Measurements from ENCODE around the gene GPR137.

DNA sequence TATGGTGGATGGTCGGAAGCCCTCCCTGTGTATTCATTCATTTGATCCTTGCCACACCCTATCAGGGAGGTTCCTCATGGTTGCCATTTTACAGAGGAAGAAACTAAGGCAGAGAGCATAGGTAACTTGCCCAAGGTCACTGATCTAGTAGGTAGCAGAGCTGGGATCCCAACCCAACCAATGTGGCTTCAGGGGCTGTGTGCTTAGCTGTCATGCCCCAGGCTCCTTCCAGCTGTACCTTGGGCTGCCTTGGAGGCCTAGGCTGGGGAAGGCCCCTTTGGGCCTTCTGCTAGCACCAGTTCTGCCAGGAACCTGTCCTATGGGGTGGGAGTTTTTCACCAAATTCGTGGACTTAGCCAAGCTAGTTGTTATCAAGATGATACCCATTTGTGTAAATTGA, 9.8 kb upstream of the GPR137 start:
- TF ChIP-seq, protein P1, sequence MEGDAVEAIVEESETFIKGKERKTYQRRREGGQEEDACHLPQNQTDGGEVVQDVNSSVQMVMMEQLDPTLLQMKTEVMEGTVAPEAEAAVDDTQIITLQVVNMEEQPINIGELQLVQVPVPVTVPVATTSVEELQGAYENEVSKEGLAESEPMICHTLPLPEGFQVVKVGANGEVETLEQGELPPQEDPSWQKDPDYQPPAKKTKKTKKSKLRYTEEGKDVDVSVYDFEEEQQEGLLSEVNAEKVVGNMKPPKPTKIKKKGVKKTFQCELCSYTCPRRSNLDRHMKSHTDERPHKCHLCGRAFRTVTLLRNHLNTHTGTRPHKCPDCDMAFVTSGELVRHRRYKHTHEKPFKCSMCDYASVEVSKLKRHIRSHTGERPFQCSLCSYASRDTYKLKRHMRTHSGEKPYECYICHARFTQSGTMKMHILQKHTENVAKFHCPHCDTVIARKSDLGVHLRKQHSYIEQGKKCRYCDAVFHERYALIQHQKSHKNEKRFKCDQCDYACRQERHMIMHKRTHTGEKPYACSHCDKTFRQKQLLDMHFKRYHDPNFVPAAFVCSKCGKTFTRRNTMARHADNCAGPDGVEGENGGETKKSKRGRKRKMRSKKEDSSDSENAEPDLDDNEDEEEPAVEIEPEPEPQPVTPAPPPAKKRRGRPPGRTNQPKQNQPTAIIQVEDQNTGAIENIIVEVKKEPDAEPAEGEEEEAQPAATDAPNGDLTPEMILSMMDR (conservative IDR thresholded peaks at IDR 0.05; ENCODE audit: low read depth, low read length), result no peak
- no peak for TF ChIP-seq EZH2 (IDR thresholded peaks at IDR 0.05; ENCODE audit: low read length, unreplicated experiment)
- TF ChIP-seq EZH2phosphoT487 (IDR thresholded peaks at IDR 0.05; ENCODE audit: borderline replicate concordance, low read length), result no peak

Data from PC-3 (cell line).